Rectal smooth muscle tissue (tissue), 1 donor: ENCODE data around the gene MLPH.
A peak's percentile ranks its signal among the peaks of the same experiment; 100 is the strongest.

Experiments
- H3K27ac ChIP-seq: one replicate; pipeline ENCODE4 v1.7.0; 2013; ENCODE audit warnings: low read depth, low read length, inconsistent platforms
- H3K27me3 ChIP-seq: one replicate; pipeline ENCODE4 v1.7.0; 2013; ENCODE audit warnings: low read length; ENCODE audit not compliant: control insufficient read depth, insufficient read depth
- H3K36me3 ChIP-seq: one replicate; pipeline ENCODE4 v1.7.0; 2013; ENCODE audit warnings: low read length; ENCODE audit not compliant: control insufficient read depth, insufficient read depth
- H3K4me1 ChIP-seq: one replicate; pipeline ENCODE4 v1.7.0; 2013; ENCODE audit warnings: low read length; ENCODE audit not compliant: control insufficient read depth, insufficient read depth
- H3K4me3 ChIP-seq: one replicate; pipeline ENCODE4 v1.7.0; 2013; ENCODE audit warnings: low read length
- H3K9ac ChIP-seq: one replicate; pipeline ENCODE4 v1.7.0; 2013; ENCODE audit warnings: low read length

Gene MLPH

DNA sequence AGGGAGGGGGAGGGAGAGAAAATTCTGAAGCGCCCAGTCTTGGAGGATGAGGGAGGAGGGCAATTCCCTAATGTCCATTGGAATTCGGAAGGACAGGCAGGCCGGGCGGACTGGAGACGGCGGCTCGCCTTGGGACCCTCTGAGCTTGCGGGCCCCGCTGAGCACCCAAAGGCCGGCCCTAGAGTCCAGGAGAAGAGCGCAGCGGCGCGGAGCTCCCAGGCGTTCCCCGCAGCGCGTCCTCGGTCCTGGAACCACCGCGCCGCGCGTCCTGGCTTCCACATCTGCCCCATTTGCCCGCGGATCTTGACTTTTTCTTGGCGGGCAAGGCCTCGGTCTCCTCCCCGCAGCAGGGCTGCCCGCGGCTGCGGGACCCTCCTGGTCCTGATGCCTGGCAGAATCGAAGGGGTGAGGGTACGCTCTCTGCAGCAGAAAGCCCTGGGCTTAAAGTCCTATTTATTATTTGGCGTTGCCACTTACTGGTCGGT, 675 bp upstream of the MLPH start:
- H3K27ac ChIP-seq = no peak overlapping the region
- no peak overlapping the region for H3K9ac ChIP-seq
- H3K4me1 ChIP-seq = peaks cover 3% of the 10 kb centered on the region
- H3K4me3 ChIP-seq = peak overlapping the region; percentile 71
- peaks cover 12% of the 10 kb centered on the region for H3K27me3 ChIP-seq
- H3K36me3 ChIP-seq = no peaks in the 10 kb centered on the region

GRCh38 chr2:237487496-237487895, 445 bp downstream of the MLPH start:
- H3K27me3 ChIP-seq = peaks cover 12% of the 10 kb centered on the region
- H3K9ac ChIP-seq = no peak overlapping the region
- peaks cover 3% of the 10 kb centered on the region for H3K36me3 ChIP-seq
- peak overlapping the region; percentile 71 for H3K4me3 ChIP-seq
- no peak overlapping the region for H3K27ac ChIP-seq
- H3K4me1 ChIP-seq = peaks cover 3% of the 10 kb centered on the region

DNA sequence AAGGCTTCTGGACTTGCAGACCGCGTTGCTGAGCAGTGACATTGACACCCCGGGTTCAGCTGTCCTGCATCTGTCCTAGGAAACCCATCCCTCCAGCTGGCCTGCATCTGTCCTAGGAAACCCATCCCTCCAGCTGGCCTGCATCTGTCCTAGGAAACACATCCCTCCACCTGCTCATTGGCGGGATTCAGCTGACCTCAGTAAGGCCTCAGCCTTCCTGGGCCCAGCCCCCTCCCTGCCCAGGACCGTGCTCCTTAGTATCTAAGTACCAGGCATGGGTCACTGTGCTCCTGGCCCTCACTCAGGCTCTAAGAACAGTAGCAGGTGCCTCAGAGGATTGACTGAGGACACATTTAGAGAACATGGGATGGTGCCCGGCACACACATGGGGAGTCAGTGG, 1.2 kb downstream of the MLPH start:
- H3K27me3 ChIP-seq = peaks cover 8% of the 10 kb centered on the region
- H3K4me1 ChIP-seq = peaks cover 3% of the 10 kb centered on the region
- H3K27ac ChIP-seq = no peak overlapping the region
- peaks cover 3% of the 10 kb centered on the region for H3K36me3 ChIP-seq
- H3K9ac ChIP-seq = no peak overlapping the region
- H3K4me3 ChIP-seq = no peak overlapping the region

- peaks cover 3% of the 10 kb centered on the region for H3K4me1 ChIP-seq
- peaks cover 3% of the 10 kb centered on the region for H3K36me3 ChIP-seq
- H3K9ac ChIP-seq = no peak overlapping the region
- no peak overlapping the region for H3K27ac ChIP-seq
- H3K4me3 ChIP-seq = peak overlapping the region; percentile 22
- H3K27me3 ChIP-seq = peaks cover 7% of the 10 kb centered on the region
Measured at GRCh38 chr2:237488901-237489860, 2.1 kb downstream of the MLPH start.

DNA sequence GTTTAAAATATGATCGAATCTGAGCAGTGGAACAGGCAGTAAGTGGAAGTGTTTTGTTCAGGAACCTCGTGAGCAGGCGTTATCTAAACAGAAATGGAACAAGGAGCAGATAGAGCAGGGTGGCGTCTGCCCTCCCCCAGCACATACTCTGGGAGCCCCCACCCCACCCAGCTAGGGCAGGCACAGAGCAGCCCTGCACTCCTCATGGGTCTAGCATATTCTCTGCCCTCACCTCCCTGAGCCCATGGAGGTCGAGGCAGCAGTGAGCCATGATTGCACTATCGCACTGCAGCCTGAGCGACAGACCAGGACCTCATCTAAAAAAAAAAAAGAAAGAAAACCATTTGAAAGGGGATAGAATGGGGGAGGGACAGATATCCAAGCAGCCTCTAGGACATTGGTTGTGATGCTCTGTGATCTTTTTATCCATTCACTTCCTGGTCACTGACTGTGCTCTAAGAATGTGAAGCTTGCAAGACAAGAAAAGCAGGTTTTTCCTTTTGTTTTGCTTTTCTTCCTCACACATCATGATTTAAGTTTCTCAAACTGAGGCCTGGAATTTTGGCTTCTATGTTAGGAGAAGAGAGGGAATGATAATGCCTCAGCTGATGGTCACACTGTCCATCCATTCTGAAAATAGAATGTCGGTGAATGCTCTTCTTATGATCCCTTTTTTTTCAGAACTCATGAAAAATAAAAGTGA, 3.1 kb downstream of the MLPH start:
- H3K4me3 ChIP-seq = no peak overlapping the region
- no peak overlapping the region for H3K9ac ChIP-seq
- H3K27ac ChIP-seq = no peak overlapping the region
- peaks cover 7% of the 10 kb centered on the region for H3K27me3 ChIP-seq
- peaks cover 3% of the 10 kb centered on the region for H3K4me1 ChIP-seq
- H3K36me3 ChIP-seq = peaks cover 3% of the 10 kb centered on the region

GRCh38 chr2:237490795-237491194, 3.7 kb downstream of the MLPH start:
- H3K4me3 ChIP-seq = no peak overlapping the region
- no peak overlapping the region for H3K9ac ChIP-seq
- peaks cover 3% of the 10 kb centered on the region for H3K4me1 ChIP-seq
- H3K36me3 ChIP-seq = peaks cover 3% of the 10 kb centered on the region
- no peak overlapping the region for H3K27ac ChIP-seq
- H3K27me3 ChIP-seq = peaks cover 7% of the 10 kb centered on the region

DNA sequence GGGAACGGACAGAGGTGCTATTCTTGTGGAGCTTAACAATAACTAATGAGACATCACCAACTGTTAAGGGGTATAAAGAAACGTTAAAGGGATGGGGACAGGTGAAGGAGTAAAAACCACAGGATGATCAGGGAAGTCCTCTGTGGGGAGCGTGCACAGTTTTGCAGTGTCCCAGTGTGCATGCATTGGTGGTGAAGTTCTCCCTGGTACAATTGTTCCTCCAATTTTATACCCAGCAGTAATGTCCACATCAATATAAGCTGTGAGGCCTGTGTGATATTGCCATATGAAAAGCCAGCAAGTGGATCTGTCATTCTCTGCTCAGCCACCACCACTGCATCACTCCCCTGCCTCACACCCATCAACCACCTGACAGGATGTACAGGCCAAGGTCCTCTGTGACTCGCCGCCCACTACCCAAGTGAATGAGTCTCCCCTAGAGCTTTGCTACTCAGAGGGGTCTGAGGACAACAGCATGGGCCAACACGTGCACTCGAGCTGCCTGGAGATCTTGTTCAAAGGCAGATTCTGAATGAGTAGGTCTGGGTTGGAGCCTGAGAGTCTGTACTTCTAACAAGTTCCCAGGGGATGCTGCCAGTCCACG, 4.6 kb downstream of the MLPH start:
- Histone ChIP-seq H3K9ac (no peak overlapping the region), H3K36me3 (peaks cover 3% of the 10 kb centered on the region), H3K4me1 (peaks cover under 1% of the 10 kb centered on the region), H3K4me3 (no peak overlapping the region), H3K27ac (no peak overlapping the region), H3K27me3 (peaks cover 7% of the 10 kb centered on the region)

- no peaks in the 10 kb centered on the region for H3K4me1 ChIP-seq
- H3K4me3 ChIP-seq = no peak overlapping the region
- no peak overlapping the region for H3K9ac ChIP-seq
- H3K27me3 ChIP-seq = peaks cover 6% of the 10 kb centered on the region
- peaks cover 3% of the 10 kb centered on the region for H3K36me3 ChIP-seq
- no peak overlapping the region for H3K27ac ChIP-seq
Measured at GRCh38 chr2:237492137-237492890, 5.3 kb downstream of the MLPH start.

DNA sequence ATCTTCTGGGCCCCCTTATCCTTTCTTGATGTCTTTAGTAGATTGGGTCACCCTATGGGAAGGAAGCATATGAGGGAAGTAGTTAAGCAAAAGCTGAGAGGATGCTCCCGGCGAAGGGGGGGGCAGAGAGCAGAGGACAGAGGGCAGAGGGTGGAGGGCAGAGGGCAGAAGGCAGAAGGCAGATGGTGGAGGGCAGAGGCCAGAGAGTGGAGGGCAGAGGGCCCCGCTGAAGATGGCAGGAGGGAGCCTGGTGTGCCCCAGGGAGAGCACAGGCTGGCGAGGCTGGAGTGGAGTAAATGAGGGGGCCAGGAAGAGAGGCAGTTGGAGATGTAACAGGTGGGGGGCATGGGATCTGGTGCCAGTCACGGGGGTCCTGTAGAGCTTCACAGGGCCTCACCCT, 7.0 kb downstream of the MLPH start:
- H3K27ac ChIP-seq = no peak overlapping the region
- H3K27me3 ChIP-seq = no peaks in the 10 kb centered on the region
- no peaks in the 10 kb centered on the region for H3K4me1 ChIP-seq
- H3K9ac ChIP-seq = no peak overlapping the region
- H3K4me3 ChIP-seq = no peak overlapping the region
- H3K36me3 ChIP-seq = peaks cover 3% of the 10 kb centered on the region

GRCh38 chr2:237495521-237496117, 8.6 kb downstream of the MLPH start:
- Histone ChIP-seq H3K4me1 (no peaks in the 10 kb centered on the region), H3K36me3 (peaks cover 3% of the 10 kb centered on the region), H3K27ac (no peak overlapping the region), H3K27me3 (no peaks in the 10 kb centered on the region), H3K9ac (no peak overlapping the region), H3K4me3 (no peak overlapping the region)

- H3K27me3 ChIP-seq = no peaks in the 10 kb centered on the region
- H3K4me1 ChIP-seq = no peaks in the 10 kb centered on the region
- peaks cover 3% of the 10 kb centered on the region for H3K36me3 ChIP-seq
- no peak overlapping the region for H3K9ac ChIP-seq
- no peak overlapping the region for H3K27ac ChIP-seq
- no peak overlapping the region for H3K4me3 ChIP-seq
Measured at GRCh38 chr2:237496428-237496827, 9.4 kb downstream of the MLPH start.
